ENCODE measurements around the gene NDUFB8. TPM values are rescaled to one million over a fixed set of nuclear protein-coding genes. Genes with fewer than 3 reads are reported as not detected.

The NDUFB8 gene
- total and polyA plus RNA-seq, 2 donors from 2014 or later, result 162 to 638 TPM

DNA sequence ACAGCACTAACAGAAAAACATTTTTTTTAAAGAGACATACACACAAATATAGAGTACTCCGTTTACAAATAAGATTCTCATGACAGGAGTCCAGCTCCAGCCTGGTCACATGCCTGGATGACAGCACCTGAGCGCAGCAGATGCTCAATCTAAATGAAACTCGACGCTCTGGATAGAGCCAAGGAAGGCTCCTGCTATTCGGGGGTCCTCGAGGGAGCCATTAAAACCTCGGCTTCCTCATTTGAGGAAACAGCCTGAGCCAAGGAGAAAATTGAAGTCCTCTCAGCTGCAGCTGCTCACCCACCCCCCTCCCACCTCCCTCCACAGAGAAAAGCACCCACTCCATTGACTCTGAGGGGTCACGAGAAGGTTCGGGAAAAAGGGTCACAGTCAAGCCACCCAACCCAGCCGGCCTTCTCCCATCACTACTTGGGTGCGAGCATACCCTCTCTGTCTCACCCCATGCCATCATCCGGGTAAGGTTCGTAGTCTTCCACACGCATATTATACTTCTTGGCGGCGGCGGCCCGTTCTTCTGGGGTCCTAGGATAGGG lies 673 bp downstream of the NDUFB8 start:
- no peaks in the 10 kb centered on the region for H3K9me3 ChIP-seq (ENCODE audit: control insufficient read depth in 2 of 3, insufficient read depth in 1 of 3, low read length in 3 of 3)
- peak overlapping the region; percentile 93 to 97 (median 97) for H3K4me3 ChIP-seq (ENCODE audit: low read length in 3 of 3)
- no peaks in the 10 kb centered on the region for H3K27me3 ChIP-seq (ENCODE audit: control insufficient read depth, insufficient read depth, low read length)
- FAIRE-seq (no peak), DNase-seq (peak in 2 of 5 donors; percentile 29 to 53)
- peaks cover 5 to 15% (median 9%) of the 10 kb centered on the region in 3 donors for H3K4me1 ChIP-seq (ENCODE audit: control insufficient read depth in 2 of 3, insufficient read depth in 2 of 3, low read depth in 1 of 3, low read length in 3 of 3)
- intact Hi-C loops (cut with DNase I), result no loop called here
- H3K27ac ChIP-seq (ENCODE audit: low read depth in 2 of 2, low read length in 2 of 2), result peak overlapping the region; percentile 67 to 74
- TF ChIP-seq, protein P1, sequence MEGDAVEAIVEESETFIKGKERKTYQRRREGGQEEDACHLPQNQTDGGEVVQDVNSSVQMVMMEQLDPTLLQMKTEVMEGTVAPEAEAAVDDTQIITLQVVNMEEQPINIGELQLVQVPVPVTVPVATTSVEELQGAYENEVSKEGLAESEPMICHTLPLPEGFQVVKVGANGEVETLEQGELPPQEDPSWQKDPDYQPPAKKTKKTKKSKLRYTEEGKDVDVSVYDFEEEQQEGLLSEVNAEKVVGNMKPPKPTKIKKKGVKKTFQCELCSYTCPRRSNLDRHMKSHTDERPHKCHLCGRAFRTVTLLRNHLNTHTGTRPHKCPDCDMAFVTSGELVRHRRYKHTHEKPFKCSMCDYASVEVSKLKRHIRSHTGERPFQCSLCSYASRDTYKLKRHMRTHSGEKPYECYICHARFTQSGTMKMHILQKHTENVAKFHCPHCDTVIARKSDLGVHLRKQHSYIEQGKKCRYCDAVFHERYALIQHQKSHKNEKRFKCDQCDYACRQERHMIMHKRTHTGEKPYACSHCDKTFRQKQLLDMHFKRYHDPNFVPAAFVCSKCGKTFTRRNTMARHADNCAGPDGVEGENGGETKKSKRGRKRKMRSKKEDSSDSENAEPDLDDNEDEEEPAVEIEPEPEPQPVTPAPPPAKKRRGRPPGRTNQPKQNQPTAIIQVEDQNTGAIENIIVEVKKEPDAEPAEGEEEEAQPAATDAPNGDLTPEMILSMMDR (IDR thresholded peaks at IDR 0.05; ENCODE audit: borderline replicate concordance, extremely low read depth, insufficient read depth), result no peak
- H3K9ac ChIP-seq (ENCODE audit: low read length in 3 of 3), result peak overlapping the region; percentile 92 to 97 (median 95)
- peaks cover 14 to 31% (median 17%) of the 10 kb centered on the region in 3 donors for H3K36me3 ChIP-seq (ENCODE audit: control insufficient read depth in 2 of 3, insufficient read depth in 3 of 3, low read length in 3 of 3)

DNA sequence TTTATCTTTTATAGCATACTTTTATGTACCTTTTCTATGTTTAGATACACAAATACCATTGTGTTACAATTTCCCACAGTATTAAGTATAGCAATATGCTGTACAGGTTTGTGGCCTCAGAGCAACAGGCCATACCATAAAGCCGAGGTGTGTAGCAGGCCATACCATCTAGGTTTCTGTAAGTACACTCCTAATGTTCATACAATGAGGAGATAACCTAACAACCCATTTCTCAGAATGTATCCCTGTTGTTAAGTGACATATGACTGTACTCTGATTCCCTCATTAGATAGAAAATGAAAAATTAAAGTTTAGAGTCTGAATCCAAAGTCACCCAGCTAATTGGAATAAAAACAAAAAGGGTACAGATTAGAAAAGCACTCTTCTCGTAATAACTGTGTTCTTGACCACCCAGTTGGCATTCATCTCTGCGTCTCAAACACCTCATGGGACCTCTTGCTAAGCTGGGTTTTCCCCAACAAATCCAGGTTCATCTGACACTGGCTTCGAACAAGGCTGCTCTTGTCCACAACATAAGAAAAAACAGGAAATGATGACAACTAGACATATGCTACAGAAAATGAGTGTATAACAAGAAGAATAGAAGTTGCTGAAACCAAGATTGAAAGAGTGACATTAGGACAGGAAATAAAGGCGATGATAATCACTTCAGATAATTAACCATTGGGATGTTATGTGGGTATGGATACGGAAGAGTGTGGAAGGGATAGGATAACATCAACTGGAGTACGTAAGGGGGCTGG lies 1.4 kb downstream of the NDUFB8 start:
- H3K27me3 ChIP-seq (ENCODE audit: control insufficient read depth, insufficient read depth, low read length), result no peaks in the 10 kb centered on the region
- H3K36me3 ChIP-seq (ENCODE audit: control insufficient read depth in 2 of 3, insufficient read depth in 3 of 3, low read length in 3 of 3), result peaks cover 14 to 34% (median 20%) of the 10 kb centered on the region in 3 donors
- H3K4me1 ChIP-seq (ENCODE audit: control insufficient read depth in 2 of 3, insufficient read depth in 2 of 3, low read depth in 1 of 3, low read length in 3 of 3), result peaks cover 5 to 15% (median 9%) of the 10 kb centered on the region in 3 donors
- peak overlapping the region; percentile 93 to 97 (median 97) for H3K4me3 ChIP-seq (ENCODE audit: low read length in 3 of 3)
- H3K27ac ChIP-seq (ENCODE audit: low read depth in 2 of 2, low read length in 2 of 2), result peak overlapping the region in 1 of 2 donors; percentile 11
- no peak for DNase-seq
- intact Hi-C loops (cut with DNase I), result no loop called here
- TF ChIP-seq, protein P1 (IDR thresholded peaks at IDR 0.05; ENCODE audit: borderline replicate concordance, extremely low read depth, insufficient read depth), result no peak
- no peak for FAIRE-seq
- no peaks in the 10 kb centered on the region for H3K9me3 ChIP-seq (ENCODE audit: control insufficient read depth in 2 of 3, insufficient read depth in 1 of 3, low read length in 3 of 3)
- H3K9ac ChIP-seq (ENCODE audit: low read length in 3 of 3), result peak overlapping the region; percentile 92 to 97 (median 95)

DNA sequence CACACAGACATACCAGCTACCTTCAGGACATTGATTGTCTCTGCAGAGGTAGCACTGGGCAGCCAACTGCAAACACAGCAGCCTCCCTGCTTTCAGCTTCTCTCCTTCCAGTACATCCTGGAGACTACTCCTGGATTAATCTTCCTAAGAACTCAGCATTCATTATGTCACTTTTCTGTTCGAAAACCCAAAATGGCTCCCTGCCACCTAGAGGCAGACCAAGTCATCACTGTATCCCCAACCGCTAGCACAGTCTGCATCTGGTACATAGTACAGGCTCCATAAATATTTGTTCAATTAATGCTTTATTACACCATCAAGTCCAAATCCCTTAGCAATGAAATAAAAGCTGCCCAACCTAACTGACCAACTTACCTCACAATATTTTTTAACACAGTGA lies 5.0 kb downstream of the NDUFB8 start:
- DNase-seq (no peak), FAIRE-seq (no peak)
- no peak overlapping the region for H3K4me3 ChIP-seq (ENCODE audit: low read length in 3 of 3)
- intact Hi-C loops (cut with DNase I), result no loop called here
- H3K9ac ChIP-seq (ENCODE audit: low read length in 3 of 3), result no peak overlapping the region
- H3K4me1 ChIP-seq (ENCODE audit: control insufficient read depth in 2 of 3, insufficient read depth in 2 of 3, low read depth in 1 of 3, low read length in 3 of 3), result peaks cover 5 to 11% (median 8%) of the 10 kb centered on the region in 3 donors
- H3K9me3 ChIP-seq (ENCODE audit: control insufficient read depth in 2 of 3, insufficient read depth in 1 of 3, low read length in 3 of 3), result no peaks in the 10 kb centered on the region
- H3K27ac ChIP-seq (ENCODE audit: low read depth in 2 of 2, low read length in 2 of 2), result no peak overlapping the region
- H3K36me3 ChIP-seq (ENCODE audit: control insufficient read depth in 2 of 3, insufficient read depth in 3 of 3, low read length in 3 of 3), result peaks cover 14 to 34% (median 21%) of the 10 kb centered on the region in 3 donors
- H3K27me3 ChIP-seq (ENCODE audit: control insufficient read depth, insufficient read depth, low read length), result no peaks in the 10 kb centered on the region
- TF ChIP-seq, protein P1 (IDR thresholded peaks at IDR 0.05; ENCODE audit: borderline replicate concordance, extremely low read depth, insufficient read depth), result no peak

Data from kidney (tissue), 14 donors.